ENCODE results near the gene CCNB1IP1. TPM values are rescaled to one million over a fixed set of nuclear protein-coding genes. Genes with fewer than 3 reads are reported as not detected.
A peak's percentile ranks its signal among the peaks of the same experiment; 100 is the strongest.

The CCNB1IP1 gene, protein sequence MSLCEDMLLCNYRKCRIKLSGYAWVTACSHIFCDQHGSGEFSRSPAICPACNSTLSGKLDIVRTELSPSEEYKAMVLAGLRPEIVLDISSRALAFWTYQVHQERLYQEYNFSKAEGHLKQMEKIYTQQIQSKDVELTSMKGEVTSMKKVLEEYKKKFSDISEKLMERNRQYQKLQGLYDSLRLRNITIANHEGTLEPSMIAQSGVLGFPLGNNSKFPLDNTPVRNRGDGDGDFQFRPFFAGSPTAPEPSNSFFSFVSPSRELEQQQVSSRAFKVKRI
- 10 to 100 TPM; 43.6 to 50.5 TPM for total RNA-seq
- polyA plus RNA-seq: 16.8 TPM

- Mint-ChIP-seq H3K27ac (peak within 1 kb of the TSS; percentile 83 to 98 (median 96)), H3K4me3 (peak within 1 kb of the TSS; percentile 99 to 100 (median 99)), H3K4me1 (peaks cover 27 to 45% (median 31%) of the 10 kb centered on the region in 3 donors), H3K36me3 (peaks cover 0 to 12% (median 0%) of the 10 kb centered on the region in 3 donors), H3K27me3 (no peaks in the 10 kb centered on the region), H3K9me3 (no peaks in the 10 kb centered on the region)
- Histone ChIP-seq H3K27me3 (ENCODE audit: insufficient read depth, low read length, poor library complexity, severe bottlenecking) (no peaks in the 10 kb centered on the region), H3K4me3 (ENCODE audit: low read length) (peak within 1 kb of the TSS; percentile 88), H3K9me3 (ENCODE audit: low read length) (no peaks in the 10 kb centered on the region), H3K36me3 (ENCODE audit: insufficient read depth, low read length) (no peaks in the 10 kb centered on the region), H3K27ac (ENCODE audit: low read depth, low read length) (peak within 1 kb of the TSS; percentile 76), H3K4me1 (ENCODE audit: insufficient read depth, low read length) (peaks cover 16% of the 10 kb centered on the region)
- POLR2A ChIA-PET: interaction anchor here (3.1 kb wide), 1 partner anchor 10 kb away, joined by 37 read pairs; the partner anchor contains the start of gene PARP2
- CTCF ChIA-PET: interaction anchor here (0.8 to 11.0 kb wide), 6 partner anchors 9 to 358 kb away, joined by 3 to 144 read pairs (median 8); partner anchors contain the start of gene PARP2
- peak; percentile 10 to 78 (median 69) for DNase-seq
Observed at GRCh38 chr14:20332788-20333493, at the start of gene CCNB1IP1. CCNB1IP1 (minus strand) TSS chr14:20333279; CDS start chr14:20316523, 16,756 bp downstream.

DNA sequence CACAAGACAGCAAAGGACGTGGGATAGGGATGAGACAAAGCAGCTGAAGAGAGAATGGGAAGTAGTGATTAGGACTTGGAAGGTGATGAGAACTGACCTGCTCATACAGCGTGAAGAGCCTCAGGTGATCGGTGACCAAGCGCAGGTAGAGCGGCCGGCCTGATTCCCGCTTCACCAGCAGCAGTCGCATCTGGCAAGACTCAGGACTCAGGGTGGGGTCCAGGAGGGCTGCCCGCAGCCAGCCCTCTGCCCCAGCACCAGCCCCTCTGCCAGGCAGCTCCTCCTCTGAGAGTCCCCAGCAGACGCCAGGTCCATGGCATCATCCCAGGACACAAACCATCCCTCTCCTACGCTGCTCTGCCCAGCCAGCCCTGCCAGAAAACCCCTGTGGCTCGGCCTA lies 49.4 kb upstream of the CCNB1IP1 start:
- H3K4me3 Mint-ChIP-seq: no peak overlapping the region
- H3K36me3 ChIP-seq (ENCODE audit: insufficient read depth, low read length): peaks cover 86% of the 10 kb centered on the region
- H3K36me3 Mint-ChIP-seq: peaks cover 5 to 93% (median 20%) of the 10 kb centered on the region in 3 donors
- no peak for DNase-seq
- no peaks in the 10 kb centered on the region for H3K9me3 Mint-ChIP-seq
- no peaks in the 10 kb centered on the region for H3K4me1 Mint-ChIP-seq
- CTCF ChIA-PET: no interaction called here
- no peaks in the 10 kb centered on the region for H3K4me1 ChIP-seq (ENCODE audit: insufficient read depth, low read length)
- no peak overlapping the region for H3K27ac ChIP-seq (ENCODE audit: low read depth, low read length)
- H3K27me3 Mint-ChIP-seq: no peaks in the 10 kb centered on the region
- POLR2A ChIA-PET: interaction anchor here (0.5 kb wide), 1 partner anchor 41 kb away, joined by 3 read pairs; no protein-coding TSS in a partner anchor
- H3K4me3 ChIP-seq (ENCODE audit: low read length): no peak overlapping the region
- no peaks in the 10 kb centered on the region for H3K9me3 ChIP-seq (ENCODE audit: low read length)
- H3K27me3 ChIP-seq (ENCODE audit: insufficient read depth, low read length, poor library complexity, severe bottlenecking): no peaks in the 10 kb centered on the region
- H3K27ac Mint-ChIP-seq: no peak overlapping the region

- H3K27ac ChIP-seq (ENCODE audit: low read depth, low read length): no peak overlapping the region
- H3K4me1 ChIP-seq (ENCODE audit: insufficient read depth, low read length): no peaks in the 10 kb centered on the region
- H3K36me3 Mint-ChIP-seq: peaks cover 9 to 96% (median 19%) of the 10 kb centered on the region in 3 donors
- ChIA-PET CTCF (no interaction called here), POLR2A (no interaction called here)
- no peak for DNase-seq
- H3K36me3 ChIP-seq (ENCODE audit: insufficient read depth, low read length): peaks cover 84% of the 10 kb centered on the region
- H3K27me3 ChIP-seq (ENCODE audit: insufficient read depth, low read length, poor library complexity, severe bottlenecking): no peaks in the 10 kb centered on the region
- no peaks in the 10 kb centered on the region for H3K9me3 Mint-ChIP-seq
- no peak overlapping the region for H3K4me3 Mint-ChIP-seq
- H3K27ac Mint-ChIP-seq: peak overlapping the region in 2 of 8 donors; percentile 30 to 76
- H3K4me3 ChIP-seq (ENCODE audit: low read length): no peak overlapping the region
- H3K4me1 Mint-ChIP-seq: no peaks in the 10 kb centered on the region
- no peaks in the 10 kb centered on the region for H3K27me3 Mint-ChIP-seq
- no peaks in the 10 kb centered on the region for H3K9me3 ChIP-seq (ENCODE audit: low read length)
Observed at GRCh38 chr14:20381341-20381740, 48.3 kb upstream of the CCNB1IP1 start.

DNA sequence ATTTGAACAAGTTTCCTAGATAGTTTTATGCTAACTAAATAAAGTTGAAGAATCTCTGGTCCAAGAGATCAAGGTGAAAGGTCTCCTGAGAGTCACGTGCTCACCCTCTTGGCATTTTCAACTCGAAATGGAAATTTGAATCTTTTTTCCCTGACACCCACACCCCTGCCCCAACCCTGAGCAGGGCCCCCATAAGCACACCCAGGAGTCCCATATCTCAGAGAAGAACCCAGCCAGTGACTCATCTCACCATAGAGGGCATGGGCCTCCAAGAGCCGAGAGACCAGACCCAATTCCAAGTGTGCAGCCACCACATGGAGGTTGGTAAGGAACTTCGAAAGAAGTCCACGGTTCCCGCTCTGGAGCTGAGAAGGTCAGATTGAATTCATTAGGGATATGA lies 47.6 kb upstream of the CCNB1IP1 start:
- H3K27me3 Mint-ChIP-seq: no peaks in the 10 kb centered on the region
- peak overlapping the region in 2 of 8 donors; percentile 8 to 30 for H3K27ac Mint-ChIP-seq
- no peaks in the 10 kb centered on the region for H3K4me1 ChIP-seq (ENCODE audit: insufficient read depth, low read length)
- H3K36me3 Mint-ChIP-seq: peaks cover 9 to 96% (median 20%) of the 10 kb centered on the region in 3 donors
- H3K9me3 ChIP-seq (ENCODE audit: low read length): no peaks in the 10 kb centered on the region
- DNase-seq: no peak
- peaks cover 79% of the 10 kb centered on the region for H3K36me3 ChIP-seq (ENCODE audit: insufficient read depth, low read length)
- POLR2A ChIA-PET: no interaction called here
- H3K4me3 ChIP-seq (ENCODE audit: low read length): no peak overlapping the region
- no peaks in the 10 kb centered on the region for H3K4me1 Mint-ChIP-seq
- no peaks in the 10 kb centered on the region for H3K27me3 ChIP-seq (ENCODE audit: insufficient read depth, low read length, poor library complexity, severe bottlenecking)
- CTCF ChIA-PET: interaction anchor here (1.3 kb wide), 1 partner anchor 10 kb away, joined by 3 read pairs; no protein-coding TSS in a partner anchor
- H3K9me3 Mint-ChIP-seq: no peaks in the 10 kb centered on the region
- no peak overlapping the region for H3K27ac ChIP-seq (ENCODE audit: low read depth, low read length)
- no peak overlapping the region for H3K4me3 Mint-ChIP-seq

GRCh38 chr14:20379743-20380142 lies 46.7 kb upstream of the CCNB1IP1 start:
- Histone ChIP-seq H3K4me1 (ENCODE audit: insufficient read depth, low read length) (no peaks in the 10 kb centered on the region), H3K27me3 (ENCODE audit: insufficient read depth, low read length, poor library complexity, severe bottlenecking) (no peaks in the 10 kb centered on the region), H3K4me3 (ENCODE audit: low read length) (no peak overlapping the region), H3K27ac (ENCODE audit: low read depth, low read length) (no peak overlapping the region), H3K36me3 (ENCODE audit: insufficient read depth, low read length) (peaks cover 80% of the 10 kb centered on the region), H3K9me3 (ENCODE audit: low read length) (no peaks in the 10 kb centered on the region)
- ChIA-PET CTCF (interaction anchor here (1.3 kb wide), 1 partner anchor 11 kb away, joined by 3 read pairs; no protein-coding TSS in a partner anchor), POLR2A (no interaction called here)
- peak overlapping the region in 2 of 8 donors; percentile 5 to 45 for H3K27ac Mint-ChIP-seq
- no peaks in the 10 kb centered on the region for H3K9me3 Mint-ChIP-seq
- H3K36me3 Mint-ChIP-seq: peaks cover 9 to 97% (median 23%) of the 10 kb centered on the region in 3 donors
- H3K4me1 Mint-ChIP-seq: no peaks in the 10 kb centered on the region
- no peak overlapping the region for H3K4me3 Mint-ChIP-seq
- H3K27me3 Mint-ChIP-seq: no peaks in the 10 kb centered on the region
- DNase-seq: no peak

- Mint-ChIP-seq H3K27ac (no peak overlapping the region), H3K36me3 (peaks cover 13 to 96% (median 25%) of the 10 kb centered on the region in 3 donors), H3K27me3 (no peaks in the 10 kb centered on the region), H3K9me3 (no peaks in the 10 kb centered on the region), H3K4me3 (no peak overlapping the region), H3K4me1 (no peaks in the 10 kb centered on the region)
- CTCF ChIA-PET: no interaction called here
- DNase-seq: no peak
- Histone ChIP-seq H3K9me3 (ENCODE audit: low read length) (no peaks in the 10 kb centered on the region), H3K27me3 (ENCODE audit: insufficient read depth, low read length, poor library complexity, severe bottlenecking) (no peaks in the 10 kb centered on the region), H3K36me3 (ENCODE audit: insufficient read depth, low read length) (peaks cover 73% of the 10 kb centered on the region), H3K4me1 (ENCODE audit: insufficient read depth, low read length) (no peaks in the 10 kb centered on the region), H3K27ac (ENCODE audit: low read depth, low read length) (no peak overlapping the region), H3K4me3 (ENCODE audit: low read length) (no peak overlapping the region)
- POLR2A ChIA-PET: interaction anchor here (0.5 kb wide), 1 partner anchor 27 kb away, joined by 3 read pairs; no protein-coding TSS in a partner anchor
Observed at GRCh38 chr14:20377171-20377570, 44.1 kb upstream of the CCNB1IP1 start.

DNA sequence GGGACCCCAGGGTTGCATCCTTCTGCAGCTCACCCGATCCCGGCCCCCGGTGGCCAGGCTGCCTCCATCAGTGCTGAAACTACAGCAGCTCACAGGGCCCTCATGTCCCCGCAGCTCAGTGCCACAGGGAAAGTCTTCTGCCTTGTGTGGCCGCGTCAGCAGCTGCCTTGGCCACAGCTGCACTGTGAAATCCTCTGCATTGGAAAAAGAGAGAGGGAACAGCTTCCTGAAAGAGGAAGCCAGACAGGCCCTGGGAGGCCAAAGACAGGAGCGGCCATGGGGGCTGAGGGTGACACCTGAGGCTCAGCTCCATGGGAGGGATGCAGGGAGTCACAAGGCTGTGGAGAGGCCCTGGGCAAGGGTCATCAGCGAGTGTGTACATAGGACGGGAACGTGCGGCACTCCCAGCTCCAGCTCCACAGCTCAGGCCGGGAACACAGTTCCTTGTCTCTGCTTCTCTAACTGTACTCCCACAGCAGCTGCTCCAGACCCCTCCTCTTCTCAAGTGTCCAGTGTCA lies 43.1 kb upstream of the CCNB1IP1 start:
- Histone ChIP-seq H3K36me3 (ENCODE audit: insufficient read depth, low read length) (peaks cover 72% of the 10 kb centered on the region), H3K4me3 (ENCODE audit: low read length) (no peak overlapping the region), H3K27ac (ENCODE audit: low read depth, low read length) (no peak overlapping the region), H3K27me3 (ENCODE audit: insufficient read depth, low read length, poor library complexity, severe bottlenecking) (no peaks in the 10 kb centered on the region), H3K9me3 (ENCODE audit: low read length) (no peaks in the 10 kb centered on the region), H3K4me1 (ENCODE audit: insufficient read depth, low read length) (no peaks in the 10 kb centered on the region)
- DNase-seq: no peak
- H3K27me3 Mint-ChIP-seq: no peaks in the 10 kb centered on the region
- no peaks in the 10 kb centered on the region for H3K9me3 Mint-ChIP-seq
- ChIA-PET CTCF (no interaction called here), POLR2A (no interaction called here)
- H3K4me3 Mint-ChIP-seq: no peak overlapping the region
- no peak overlapping the region for H3K27ac Mint-ChIP-seq
- peaks cover 19 to 96% (median 28%) of the 10 kb centered on the region in 3 donors for H3K36me3 Mint-ChIP-seq
- no peaks in the 10 kb centered on the region for H3K4me1 Mint-ChIP-seq

GRCh38 chr14:20375471-20375870 lies 42.4 kb upstream of the CCNB1IP1 start:
- Histone ChIP-seq H3K36me3 (ENCODE audit: insufficient read depth, low read length) (peaks cover 72% of the 10 kb centered on the region), H3K27me3 (ENCODE audit: insufficient read depth, low read length, poor library complexity, severe bottlenecking) (no peaks in the 10 kb centered on the region), H3K4me3 (ENCODE audit: low read length) (no peak overlapping the region), H3K4me1 (ENCODE audit: insufficient read depth, low read length) (no peaks in the 10 kb centered on the region), H3K9me3 (ENCODE audit: low read length) (no peaks in the 10 kb centered on the region), H3K27ac (ENCODE audit: low read depth, low read length) (no peak overlapping the region)
- CTCF ChIA-PET: no interaction called here
- POLR2A ChIA-PET: no interaction called here
- no peaks in the 10 kb centered on the region for H3K9me3 Mint-ChIP-seq
- peak overlapping the region in 1 of 8 donors; percentile 9 for H3K27ac Mint-ChIP-seq
- DNase-seq: no peak
- peaks cover 14 to 96% (median 28%) of the 10 kb centered on the region in 3 donors for H3K36me3 Mint-ChIP-seq
- no peak overlapping the region for H3K4me3 Mint-ChIP-seq
- H3K4me1 Mint-ChIP-seq: no peaks in the 10 kb centered on the region
- H3K27me3 Mint-ChIP-seq: no peaks in the 10 kb centered on the region

Measured in CD8-positive, alpha-beta memory T cell (primary cell).